ENCODE measurements around the gene ZNF554.

ZNF554 gene

GRCh38 chr19:2848616-2849015 is 28.9 kb downstream of the ZNF554 start:
- Histone ChIP-seq H3K4me2 (ENCODE audit: low read length) (no peak overlapping the region), H2AFZ (ENCODE audit: low read depth, low read length) (no peak overlapping the region), H3K27me3 (ENCODE audit: low read depth, low read length) (no peaks in the 10 kb centered on the region), H3K79me2 (ENCODE audit: low read length) (no peaks in the 10 kb centered on the region), H4K20me1 (ENCODE audit: insufficient read depth, low read length) (no peaks in the 10 kb centered on the region), H3K27ac (ENCODE audit: low read length) (no peak overlapping the region), H3K9me3 (ENCODE audit: insufficient read depth, low read length) (peaks cover 38% of the 10 kb centered on the region), H3K4me3 (ENCODE audit: low read length) (no peak overlapping the region), H3K4me1 (ENCODE audit: low read length) (no peaks in the 10 kb centered on the region), H3K36me3 (replicated peaks; ENCODE audit: low read depth, low read length) (peaks cover 73% of the 10 kb centered on the region), H3K9ac (ENCODE audit: low read length) (no peak overlapping the region)
- no peak for TF ChIP-seq EZH2phosphoT487 (IDR thresholded peaks at IDR 0.05; ENCODE audit: low read depth)
- TF ChIP-seq, protein P1, sequence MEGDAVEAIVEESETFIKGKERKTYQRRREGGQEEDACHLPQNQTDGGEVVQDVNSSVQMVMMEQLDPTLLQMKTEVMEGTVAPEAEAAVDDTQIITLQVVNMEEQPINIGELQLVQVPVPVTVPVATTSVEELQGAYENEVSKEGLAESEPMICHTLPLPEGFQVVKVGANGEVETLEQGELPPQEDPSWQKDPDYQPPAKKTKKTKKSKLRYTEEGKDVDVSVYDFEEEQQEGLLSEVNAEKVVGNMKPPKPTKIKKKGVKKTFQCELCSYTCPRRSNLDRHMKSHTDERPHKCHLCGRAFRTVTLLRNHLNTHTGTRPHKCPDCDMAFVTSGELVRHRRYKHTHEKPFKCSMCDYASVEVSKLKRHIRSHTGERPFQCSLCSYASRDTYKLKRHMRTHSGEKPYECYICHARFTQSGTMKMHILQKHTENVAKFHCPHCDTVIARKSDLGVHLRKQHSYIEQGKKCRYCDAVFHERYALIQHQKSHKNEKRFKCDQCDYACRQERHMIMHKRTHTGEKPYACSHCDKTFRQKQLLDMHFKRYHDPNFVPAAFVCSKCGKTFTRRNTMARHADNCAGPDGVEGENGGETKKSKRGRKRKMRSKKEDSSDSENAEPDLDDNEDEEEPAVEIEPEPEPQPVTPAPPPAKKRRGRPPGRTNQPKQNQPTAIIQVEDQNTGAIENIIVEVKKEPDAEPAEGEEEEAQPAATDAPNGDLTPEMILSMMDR (IDR thresholded peaks at IDR 0.05; ENCODE audit: low read depth, low read length): no peak

GRCh38 chr19:2850256-2850925 is 30.7 kb downstream of the ZNF554 start:
- no peak for TF ChIP-seq EZH2phosphoT487 (IDR thresholded peaks at IDR 0.05; ENCODE audit: low read depth)
- TF ChIP-seq, protein P1 (IDR thresholded peaks at IDR 0.05; ENCODE audit: low read depth, low read length): no peak
- no peaks in the 10 kb centered on the region for H4K20me1 ChIP-seq (ENCODE audit: insufficient read depth, low read length)
- H3K4me2 ChIP-seq (ENCODE audit: low read length): no peak overlapping the region
- peaks cover 52% of the 10 kb centered on the region for H3K9me3 ChIP-seq (ENCODE audit: insufficient read depth, low read length)
- no peak overlapping the region for H3K9ac ChIP-seq (ENCODE audit: low read length)
- H2AFZ ChIP-seq (ENCODE audit: low read depth, low read length): no peak overlapping the region
- H3K36me3 ChIP-seq (replicated peaks; ENCODE audit: low read depth, low read length): peaks cover 81% of the 10 kb centered on the region
- H3K79me2 ChIP-seq (ENCODE audit: low read length): no peaks in the 10 kb centered on the region
- H3K27ac ChIP-seq (ENCODE audit: low read length): no peak overlapping the region
- H3K4me3 ChIP-seq (ENCODE audit: low read length): no peak overlapping the region
- H3K4me1 ChIP-seq (ENCODE audit: low read length): no peaks in the 10 kb centered on the region
- no peaks in the 10 kb centered on the region for H3K27me3 ChIP-seq (ENCODE audit: low read depth, low read length)

- Histone ChIP-seq H2AFZ (ENCODE audit: low read depth, low read length) (no peak overlapping the region), H4K20me1 (ENCODE audit: insufficient read depth, low read length) (no peaks in the 10 kb centered on the region), H3K36me3 (replicated peaks; ENCODE audit: low read depth, low read length) (peaks cover 82% of the 10 kb centered on the region), H3K4me2 (ENCODE audit: low read length) (no peak overlapping the region), H3K27me3 (ENCODE audit: low read depth, low read length) (no peaks in the 10 kb centered on the region), H3K79me2 (ENCODE audit: low read length) (no peaks in the 10 kb centered on the region), H3K4me3 (ENCODE audit: low read length) (no peak overlapping the region), H3K9me3 (ENCODE audit: insufficient read depth, low read length) (peaks cover 48% of the 10 kb centered on the region), H3K9ac (ENCODE audit: low read length) (no peak overlapping the region), H3K27ac (ENCODE audit: low read length) (no peak overlapping the region), H3K4me1 (ENCODE audit: low read length) (peaks cover 14% of the 10 kb centered on the region)
- TF ChIP-seq, protein P1 (IDR thresholded peaks at IDR 0.05; ENCODE audit: low read depth, low read length): no peak
- no peak for TF ChIP-seq EZH2phosphoT487 (IDR thresholded peaks at IDR 0.05; ENCODE audit: low read depth)
Measured at GRCh38 chr19:2852598-2852997, 32.9 kb downstream of the ZNF554 start.

GRCh38 chr19:2853015-2853606 is 33.4 kb downstream of the ZNF554 start:
- Histone ChIP-seq H3K9ac (ENCODE audit: low read length) (no peak overlapping the region), H3K27me3 (ENCODE audit: low read depth, low read length) (no peaks in the 10 kb centered on the region), H3K79me2 (ENCODE audit: low read length) (no peaks in the 10 kb centered on the region), H3K36me3 (replicated peaks; ENCODE audit: low read depth, low read length) (peaks cover 79% of the 10 kb centered on the region), H4K20me1 (ENCODE audit: insufficient read depth, low read length) (no peaks in the 10 kb centered on the region), H3K4me2 (ENCODE audit: low read length) (no peak overlapping the region), H3K4me3 (ENCODE audit: low read length) (no peak overlapping the region), H2AFZ (ENCODE audit: low read depth, low read length) (no peak overlapping the region), H3K27ac (ENCODE audit: low read length) (no peak overlapping the region), H3K9me3 (ENCODE audit: insufficient read depth, low read length) (peaks cover 45% of the 10 kb centered on the region), H3K4me1 (ENCODE audit: low read length) (peaks cover 14% of the 10 kb centered on the region)
- TF ChIP-seq EZH2phosphoT487 (IDR thresholded peaks at IDR 0.05; ENCODE audit: low read depth): no peak
- TF ChIP-seq, protein P1 (IDR thresholded peaks at IDR 0.05; ENCODE audit: low read depth, low read length): no peak
